ENCODE data around the gene PI4KB. TPM values are rescaled to one million over a fixed set of nuclear protein-coding genes. Genes with fewer than 3 reads are reported as not detected.

PI4KB gene
- total RNA-seq, 4 donors from 2014 or later, result 50.0 to 73.1 (median 56.0) TPM

GRCh38 chr1:151281969-151282882, 45.0 kb downstream of the PI4KB start, which contains the start of gene ZNF687:
Gene ZNF687, plus strand, starts transcription at chr1:151282299. Its CDS starts 3,993 bp downstream, at chr1:151286292.
- no peak for TF ChIP-seq CTCF (IDR thresholded peaks at IDR 0.05; ENCODE audit: low read depth)

- TF ChIP-seq CTCF (IDR thresholded peaks at IDR 0.05; ENCODE audit: low read depth), result no peak
These were observed 45.8 kb downstream of the PI4KB start for GRCh38 chr1:151281225-151281968.

- no peak for TF ChIP-seq CTCF (IDR thresholded peaks at IDR 0.05; ENCODE audit: low read depth)
These were observed 50.0 kb downstream of the PI4KB start for GRCh38 chr1:151277249-151277648.

GRCh38 chr1:151273924-151274466, 53.2 kb downstream of the PI4KB start:
- no peak for TF ChIP-seq CTCF (IDR thresholded peaks at IDR 0.05; ENCODE audit: low read depth)

- TF ChIP-seq CTCF (IDR thresholded peaks at IDR 0.05; ENCODE audit: low read depth), result no peak
These were observed 59.5 kb downstream of the PI4KB start for GRCh38 chr1:151267760-151268159.

GRCh38 chr1:151266821-151267220, 60.4 kb downstream of the PI4KB start:
- no peak for TF ChIP-seq CTCF (IDR thresholded peaks at IDR 0.05; ENCODE audit: low read depth)

GRCh38 chr1:151266315-151266714, 60.9 kb downstream of the PI4KB start:
- no peak for TF ChIP-seq CTCF (IDR thresholded peaks at IDR 0.05; ENCODE audit: low read depth)
